BLaER1 (cell line): ENCODE measurements around the gene CDKAL1.

Experiments
- H3K27ac ChIP-seq: shearing (Covaris generic); formaldehyde crosslinking; 2 replicates; pipeline ENCODE4 v1.8.1; 2022
- H3K27me3 ChIP-seq: shearing (Covaris generic); formaldehyde crosslinking; 2 replicates; pipeline ENCODE4 v1.8.1; 2022
- H3K36me3 ChIP-seq: shearing (Covaris generic); formaldehyde crosslinking; 2 replicates; pipeline ENCODE4 v1.8.1; 2022
- H3K4me1 ChIP-seq: shearing (Covaris generic); formaldehyde crosslinking; 2 replicates; pipeline ENCODE4 v1.8.1; 2022
- H3K4me2 ChIP-seq: shearing (Covaris generic); formaldehyde crosslinking; 2 replicates; pipeline ENCODE4 v1.8.1; 2022
- H3K4me3 ChIP-seq: shearing (Covaris generic); formaldehyde crosslinking; 2 replicates; pipeline ENCODE4 v1.8.1; 2022
- H3K9ac ChIP-seq: shearing (Covaris generic); formaldehyde crosslinking; 2 replicates; pipeline ENCODE4 v1.8.1; 2022
- H3K9me3 ChIP-seq: shearing (Covaris generic); formaldehyde crosslinking; 2 replicates; pipeline ENCODE4 v1.8.1; 2022
- H4K20me1 ChIP-seq: shearing (Covaris generic); formaldehyde crosslinking; 2 replicates; pipeline ENCODE4 v1.8.1; 2022
- Cebpa-rat ChIP-seq: shearing (Covaris generic); IDR thresholded peaks from 2 replicates; pipeline ENCODE4 v1.8.1; 2022

Gene CDKAL1

GRCh38 chr6:20554326-20554725 lies 20.1 kb downstream of the CDKAL1 start:
- no peaks in the 10 kb centered on the region for H3K9me3 ChIP-seq
- no peak for TF ChIP-seq Cebpa-rat
- H4K20me1 ChIP-seq: no peaks in the 10 kb centered on the region
- H3K4me1 ChIP-seq: no peaks in the 10 kb centered on the region
- no peak overlapping the region for H3K4me2 ChIP-seq
- no peak overlapping the region for H3K27ac ChIP-seq
- H3K27me3 ChIP-seq: no peaks in the 10 kb centered on the region
- no peak overlapping the region for H3K4me3 ChIP-seq
- no peak overlapping the region for H3K9ac ChIP-seq
- peaks cover 63% of the 10 kb centered on the region for H3K36me3 ChIP-seq

GRCh38 chr6:20554817-20555216 lies 20.6 kb downstream of the CDKAL1 start:
- TF ChIP-seq Cebpa-rat: no peak
- no peak overlapping the region for H3K9ac ChIP-seq
- 0 out of 2 replicates have a peak, but pooled peaks cover under 1% of the 10 kb centered on the region for H3K4me1 ChIP-seq
- H3K9me3 ChIP-seq: no peaks in the 10 kb centered on the region
- no peak overlapping the region for H3K4me2 ChIP-seq
- peaks cover 58% of the 10 kb centered on the region for H3K36me3 ChIP-seq
- H4K20me1 ChIP-seq: no peaks in the 10 kb centered on the region
- no peaks in the 10 kb centered on the region for H3K27me3 ChIP-seq
- no peak overlapping the region for H3K4me3 ChIP-seq
- no peak overlapping the region for H3K27ac ChIP-seq

GRCh38 chr6:20559924-20560551 lies 25.8 kb downstream of the CDKAL1 start:
- Histone ChIP-seq H3K9ac (no peak overlapping the region), H3K27me3 (no peaks in the 10 kb centered on the region), H3K4me2 (no peak overlapping the region), H3K27ac (no peak overlapping the region), H3K9me3 (no peaks in the 10 kb centered on the region), H3K4me3 (no peak overlapping the region), H3K36me3 (peaks cover 18% of the 10 kb centered on the region), H3K4me1 (peaks cover 25% of the 10 kb centered on the region), H4K20me1 (no peaks in the 10 kb centered on the region)
- TF ChIP-seq Cebpa-rat: no peak

GRCh38 chr6:20563377-20563776 lies 29.1 kb downstream of the CDKAL1 start:
- Histone ChIP-seq H4K20me1 (no peaks in the 10 kb centered on the region), H3K4me2 (no peak overlapping the region), H3K9ac (no peak overlapping the region), H3K9me3 (peaks cover 11% of the 10 kb centered on the region), H3K4me1 (peaks cover 43% of the 10 kb centered on the region), H3K27me3 (no peaks in the 10 kb centered on the region), H3K36me3 (peaks cover 16% of the 10 kb centered on the region), H3K4me3 (no peak overlapping the region), H3K27ac (no peak overlapping the region)
- no peak for TF ChIP-seq Cebpa-rat

GRCh38 chr6:20564269-20564668 lies 30.0 kb downstream of the CDKAL1 start:
- Histone ChIP-seq H3K9ac (peak overlapping the region; percentile 67; the same call in 1 of the 2 replicates), H3K36me3 (peaks cover 12% of the 10 kb centered on the region), H3K27me3 (no peaks in the 10 kb centered on the region), H3K4me3 (peak overlapping the region; percentile 56), H3K27ac (peak overlapping the region; percentile 80), H4K20me1 (no peaks in the 10 kb centered on the region), H3K4me2 (peak overlapping the region; percentile 70), H3K9me3 (peaks cover 14% of the 10 kb centered on the region), H3K4me1 (peaks cover 43% of the 10 kb centered on the region)
- TF ChIP-seq Cebpa-rat: no peak

GRCh38 chr6:20564777-20565176 lies 30.5 kb downstream of the CDKAL1 start:
- Histone ChIP-seq H3K27ac (peak overlapping the region; percentile 80), H3K9ac (peak overlapping the region; percentile 67; the same call in 1 of the 2 replicates), H4K20me1 (no peaks in the 10 kb centered on the region), H3K27me3 (no peaks in the 10 kb centered on the region), H3K36me3 (peaks cover 12% of the 10 kb centered on the region), H3K4me1 (peaks cover 43% of the 10 kb centered on the region), H3K4me3 (peak overlapping the region; percentile 56), H3K4me2 (peak overlapping the region; percentile 70), H3K9me3 (peaks cover 14% of the 10 kb centered on the region)
- TF ChIP-seq Cebpa-rat: no peak

- Histone ChIP-seq H3K27ac (peak overlapping the region; percentile 80), H3K4me2 (peak overlapping the region; percentile 70), H3K4me1 (peaks cover 38% of the 10 kb centered on the region)
Measured at GRCh38 chr6:20565342-20565741, 31.1 kb downstream of the CDKAL1 start.

GRCh38 chr6:20566109-20566508 lies 31.9 kb downstream of the CDKAL1 start:
- H3K4me1 ChIP-seq: peaks cover 31% of the 10 kb centered on the region
- H3K9me3 ChIP-seq: peaks cover 14% of the 10 kb centered on the region
- no peak for TF ChIP-seq Cebpa-rat
- peak overlapping the region; percentile 80 for H3K27ac ChIP-seq
- no peaks in the 10 kb centered on the region for H3K27me3 ChIP-seq
- peaks cover 17% of the 10 kb centered on the region for H3K36me3 ChIP-seq
- no peak overlapping the region for H3K4me3 ChIP-seq
- peak overlapping the region; percentile 70 for H3K4me2 ChIP-seq
- peak overlapping the region; percentile 59; the same call in 1 of the 2 replicates for H3K9ac ChIP-seq
- no peaks in the 10 kb centered on the region for H4K20me1 ChIP-seq

More at GRCh38 chr6:20565342-20565741, 31.1 kb downstream of the CDKAL1 start:
- peak overlapping the region; percentile 56; the same call in 1 of the 2 replicates for H3K4me3 ChIP-seq
- TF ChIP-seq Cebpa-rat: no peak
- H3K27me3 ChIP-seq: no peaks in the 10 kb centered on the region
- peaks cover 16% of the 10 kb centered on the region for H3K36me3 ChIP-seq
- no peaks in the 10 kb centered on the region for H4K20me1 ChIP-seq
- H3K9ac ChIP-seq: peak overlapping the region; percentile 59
- H3K9me3 ChIP-seq: peaks cover 14% of the 10 kb centered on the region

- H4K20me1 ChIP-seq: no peaks in the 10 kb centered on the region
- peaks cover 14% of the 10 kb centered on the region for H3K9me3 ChIP-seq
- peaks cover 17% of the 10 kb centered on the region for H3K36me3 ChIP-seq
- no peak overlapping the region for H3K27ac ChIP-seq
- H3K4me3 ChIP-seq: no peak overlapping the region
- no peak overlapping the region for H3K4me2 ChIP-seq
- no peak for TF ChIP-seq Cebpa-rat
- H3K4me1 ChIP-seq: peaks cover 19% of the 10 kb centered on the region
- H3K27me3 ChIP-seq: no peaks in the 10 kb centered on the region
- H3K9ac ChIP-seq: no peak overlapping the region
Measured at GRCh38 chr6:20569000-20569610, 34.8 kb downstream of the CDKAL1 start.

GRCh38 chr6:20571261-20571660 lies 37.0 kb downstream of the CDKAL1 start:
- Histone ChIP-seq H3K4me1 (peaks cover 6% of the 10 kb centered on the region), H3K4me3 (no peak overlapping the region), H4K20me1 (no peaks in the 10 kb centered on the region), H3K9me3 (peaks cover 14% of the 10 kb centered on the region), H3K27ac (no peak overlapping the region), H3K9ac (no peak overlapping the region), H3K4me2 (no peak overlapping the region), H3K27me3 (no peaks in the 10 kb centered on the region), H3K36me3 (peaks cover 17% of the 10 kb centered on the region)
- no peak for TF ChIP-seq Cebpa-rat
